Right lobe of liver (tissue), 6 donors: ENCODE data around the gene ITM2C. TPM values are rescaled to one million over a fixed set of nuclear protein-coding genes. Genes with fewer than 3 reads are reported as not detected.
A peak's percentile ranks its signal among the peaks of the same experiment; 100 is the strongest.

Experiments
- ATAC-seq, 4 donors: fragments of 200-7000 bp; cut with Tn5 transposase; one replicate each; pipeline ENCODE4 v1.9.1; 2020; ENCODE audit warnings: mild to moderate bottlenecking in 4 of 4, moderate library complexity in 4 of 4
- DNase-seq, 3 donors: peaks; one replicate each; pipeline ENCODE4 v3.0.0-alpha.2; 2020
- H3K27ac ChIP-seq, 3 donors: fragments of 200-600 bp; one replicate each; pipeline ENCODE4 v1.8.0; 2022
- H3K27me3 ChIP-seq, 2 donors: fragments of 200-600 bp; one replicate each; pipeline ENCODE4 v1.8.0; 2022
- H3K36me3 ChIP-seq, 4 donors: fragments of 200-600 bp; sonication (generic) in 1 of 4; one replicate each; pipeline versions ENCODE4 v1.5.1 to v1.8.0; 2017 to 2022; ENCODE audit warnings: control low read depth in 1 of 4
- H3K4me1 ChIP-seq, 4 donors: fragments of 200-600 bp; sonication (generic) in 1 of 4; one replicate each; pipeline versions ENCODE4 v1.5.1 to v1.8.0; 2017 to 2022; ENCODE audit warnings: control low read depth in 1 of 4
- H3K4me3 ChIP-seq, 3 donors: fragments of 200-600 bp; one replicate each; pipeline ENCODE4 v1.8.0; 2022
- H3K9me3 ChIP-seq, 4 donors: fragments of 200-600 bp; sonication (generic) in 1 of 4; one replicate each; pipeline versions ENCODE4 v1.5.1 to v1.8.0; 2017 to 2022; ENCODE audit warnings: control low read depth in 1 of 4
- POLR2A ChIP-seq: fragments of 450-650 bp; IDR thresholded peaks from one replicate; pipeline ENCODE4 v1.6.1; 2017; ENCODE audit warnings: antibody characterized with exemption, mild to moderate bottlenecking
- WGBS: methylation state at CpG from one replicate; pipeline ENCODE4 v1.1.6; 2018; ENCODE audit warnings: low coverage, low lambda C conversion rate; ENCODE audit not compliant: insufficient coverage; ENCODE audit errors: missing lambda C conversion rate; 5-methylcytosine and 5-hydroxymethylcytosine counted together
- intact Hi-C, 2 donors: fragments of 100-400 bp; cut with DNase I; formaldehyde crosslinking; loops; one replicate each; pipeline versions ENCODE4 v1.11.2 to v1.14.1; 2022
- total RNA-seq, 6 experiments: library from RNA; depleted of rRNA in 2 of 6; stranded (reverse); fragments of >200 nt in 2 of 6; fragmentation: NEBNext Ultra II Directional in 3 of 6; extraction: Animal tissue kit (Norgen Biotek cat#: 25700) in 3 of 6; gene quantifications; one replicate each; pipeline versions ENCODE4 v1.1.0 to v1.2.4, GENCODE V29; 2016 to 2023
- TF ChIP-seq, protein P1 (sequence below), 4 donors: fragments of 200-600 bp in 3 of 4; fragments of 450-650 bp in 1 of 4; IDR thresholded peaks; one replicate each; pipeline versions ENCODE4 v1.5.1 to v1.8.0; 2016 to 2022; ENCODE audit warnings: antibody characterized with exemption in 4 of 4, mild to moderate bottlenecking in 2 of 4
- donor health status: DM: no; HTN: yes; CAD: no.
- donor health status: DM: no; HTN: no; CAD: no.
- donor health status: DM: no; HTN: no; CAD: no.
- donor health status: DM: no; HTN: yes; CAD: no.
- donor health status: DM: no; HTN: yes; CAD: no.

Gene ITM2C
- total RNA-seq, 6 experiments from 2014 or later: 11.1 to 26.9 (median 24.2) TPM

DNA sequence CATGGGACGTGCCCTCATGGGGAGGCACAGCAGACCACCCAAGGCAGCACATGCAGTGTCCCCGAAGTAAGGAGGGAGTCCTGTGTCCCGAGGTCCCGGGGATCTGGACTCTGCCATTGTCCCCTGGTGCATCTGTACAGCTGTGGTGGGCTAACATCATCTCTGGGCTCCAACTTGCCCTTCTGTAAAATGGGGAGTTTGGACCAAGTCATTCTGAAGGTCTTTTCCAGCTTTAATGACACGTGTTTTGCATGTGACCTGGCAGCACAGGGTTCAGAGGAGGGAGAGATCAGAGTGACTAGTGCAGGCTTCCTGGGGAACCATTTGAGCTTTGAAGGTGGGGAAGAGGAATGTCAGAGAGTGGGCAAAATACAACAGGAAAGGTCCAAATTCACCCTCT is 21.5 kb downstream of the ITM2C start:
- TF ChIP-seq, protein P1, sequence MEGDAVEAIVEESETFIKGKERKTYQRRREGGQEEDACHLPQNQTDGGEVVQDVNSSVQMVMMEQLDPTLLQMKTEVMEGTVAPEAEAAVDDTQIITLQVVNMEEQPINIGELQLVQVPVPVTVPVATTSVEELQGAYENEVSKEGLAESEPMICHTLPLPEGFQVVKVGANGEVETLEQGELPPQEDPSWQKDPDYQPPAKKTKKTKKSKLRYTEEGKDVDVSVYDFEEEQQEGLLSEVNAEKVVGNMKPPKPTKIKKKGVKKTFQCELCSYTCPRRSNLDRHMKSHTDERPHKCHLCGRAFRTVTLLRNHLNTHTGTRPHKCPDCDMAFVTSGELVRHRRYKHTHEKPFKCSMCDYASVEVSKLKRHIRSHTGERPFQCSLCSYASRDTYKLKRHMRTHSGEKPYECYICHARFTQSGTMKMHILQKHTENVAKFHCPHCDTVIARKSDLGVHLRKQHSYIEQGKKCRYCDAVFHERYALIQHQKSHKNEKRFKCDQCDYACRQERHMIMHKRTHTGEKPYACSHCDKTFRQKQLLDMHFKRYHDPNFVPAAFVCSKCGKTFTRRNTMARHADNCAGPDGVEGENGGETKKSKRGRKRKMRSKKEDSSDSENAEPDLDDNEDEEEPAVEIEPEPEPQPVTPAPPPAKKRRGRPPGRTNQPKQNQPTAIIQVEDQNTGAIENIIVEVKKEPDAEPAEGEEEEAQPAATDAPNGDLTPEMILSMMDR (IDR thresholded peaks at IDR 0.05): no peak
- TF ChIP-seq POLR2A: no peak
- Histone ChIP-seq H3K4me3 (no peak overlapping the region), H3K36me3 (no peaks in the 10 kb centered on the region), H3K9me3 (no peaks in the 10 kb centered on the region), H3K27me3 (no peaks in the 10 kb centered on the region), H3K27ac (no peak overlapping the region), H3K4me1 (no peaks in the 10 kb centered on the region)
- WGBS: 39% methylated on average over 4 of the region's 5 CpGs
- DNase-seq (no peak), ATAC-seq (no peak)
- intact Hi-C loops: no loop called here

DNA sequence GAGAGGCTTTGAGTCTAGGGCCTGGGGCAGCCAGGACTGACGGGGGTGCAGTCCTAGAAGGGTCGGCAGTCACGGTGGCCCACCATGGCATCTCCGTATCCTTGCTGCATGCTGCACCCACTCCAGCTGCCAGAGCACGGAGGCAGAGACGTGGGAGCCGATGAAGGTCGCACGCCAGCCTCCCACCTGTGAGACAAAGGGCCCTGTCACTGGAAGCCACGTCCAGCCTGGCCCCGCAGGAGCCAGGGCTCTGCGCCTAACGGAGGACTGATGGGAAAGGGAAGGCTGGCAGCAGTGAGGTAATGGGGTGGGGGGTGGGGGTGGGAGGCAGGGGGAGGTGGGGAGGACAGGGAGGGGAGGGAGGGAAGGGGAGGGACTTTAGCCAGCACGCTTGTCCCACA is 21.9 kb downstream of the ITM2C start:
- Histone ChIP-seq H3K4me3 (no peak overlapping the region), H3K27me3 (no peaks in the 10 kb centered on the region), H3K36me3 (no peaks in the 10 kb centered on the region), H3K4me1 (no peaks in the 10 kb centered on the region), H3K9me3 (no peaks in the 10 kb centered on the region), H3K27ac (no peak overlapping the region)
- TF ChIP-seq POLR2A: no peak
- TF ChIP-seq, protein P1 (IDR thresholded peaks at IDR 0.05): no peak
- intact Hi-C loops: no loop called here
- WGBS: 80% methylated on average over 10 of the region's 14 CpGs
- ATAC-seq (peak in 1 of 4 donors; percentile 19), DNase-seq (no peak)

DNA sequence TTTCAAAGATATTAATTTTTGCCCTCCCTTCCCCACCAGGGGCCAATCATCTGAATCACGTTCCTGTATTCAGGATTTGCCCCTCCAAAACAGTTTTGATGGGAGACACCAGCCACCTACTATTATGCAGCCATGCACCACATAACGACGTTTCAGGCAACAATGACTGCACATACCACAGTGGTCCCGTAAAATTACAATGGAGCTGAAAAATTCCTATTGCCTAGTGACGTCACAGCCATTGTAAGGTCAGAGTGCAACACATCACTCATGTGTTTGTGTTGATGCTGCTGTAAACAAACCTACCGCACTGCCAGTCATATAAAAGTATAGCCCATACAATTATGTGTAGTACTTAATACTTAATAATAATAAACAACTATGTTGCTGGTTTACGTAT is 22.6 kb downstream of the ITM2C start:
- 83% methylated on average over 7 of the region's 7 CpGs for WGBS
- no peak for DNase-seq
- ATAC-seq: no peak
- Histone ChIP-seq H3K9me3 (no peaks in the 10 kb centered on the region), H3K4me3 (no peak overlapping the region), H3K27ac (no peak overlapping the region), H3K36me3 (no peaks in the 10 kb centered on the region), H3K4me1 (no peaks in the 10 kb centered on the region), H3K27me3 (no peaks in the 10 kb centered on the region)
- intact Hi-C loops: no loop called here
- TF ChIP-seq POLR2A: no peak
- TF ChIP-seq, protein P1 (IDR thresholded peaks at IDR 0.05): no peak

DNA sequence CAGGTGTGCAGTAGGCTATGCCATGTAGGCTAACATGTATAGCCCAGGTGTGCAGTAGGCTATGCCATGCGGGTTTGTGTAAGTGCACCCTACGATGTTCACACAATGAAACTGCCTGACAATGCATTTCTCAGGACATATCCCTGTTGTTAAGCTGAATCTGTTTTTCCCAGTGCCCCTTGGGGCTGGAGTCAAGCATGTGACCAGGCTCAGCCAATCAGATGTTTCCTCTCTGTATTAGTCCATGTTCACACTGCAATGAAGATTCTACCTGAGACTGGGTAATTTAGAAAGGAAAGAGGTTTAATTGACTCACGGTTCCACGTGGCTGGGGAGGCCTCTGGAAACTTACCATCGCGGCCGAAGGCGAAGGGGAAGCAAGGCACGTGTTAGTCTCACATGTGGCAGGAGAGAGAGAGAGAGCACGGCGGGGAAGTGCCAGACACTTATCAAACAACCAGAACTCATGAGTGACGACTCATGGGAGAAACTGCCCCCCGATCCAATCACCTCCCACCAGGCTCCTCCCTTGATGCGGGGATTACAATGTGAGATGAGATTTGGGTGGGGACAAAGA is 24.2 kb downstream of the ITM2C start:
- TF ChIP-seq POLR2A: no peak
- TF ChIP-seq, protein P1 (IDR thresholded peaks at IDR 0.05): no peak
- WGBS: 75% methylated on average over 10 of the region's 14 CpGs
- Histone ChIP-seq H3K9me3 (no peaks in the 10 kb centered on the region), H3K4me3 (no peak overlapping the region), H3K4me1 (no peaks in the 10 kb centered on the region), H3K27ac (no peak overlapping the region), H3K27me3 (no peaks in the 10 kb centered on the region), H3K36me3 (no peaks in the 10 kb centered on the region)
- ATAC-seq (no peak), DNase-seq (no peak)
- intact Hi-C loops: no loop called here
